ENCODE data around the gene SLC24A1.

Gene SLC24A1

DNA sequence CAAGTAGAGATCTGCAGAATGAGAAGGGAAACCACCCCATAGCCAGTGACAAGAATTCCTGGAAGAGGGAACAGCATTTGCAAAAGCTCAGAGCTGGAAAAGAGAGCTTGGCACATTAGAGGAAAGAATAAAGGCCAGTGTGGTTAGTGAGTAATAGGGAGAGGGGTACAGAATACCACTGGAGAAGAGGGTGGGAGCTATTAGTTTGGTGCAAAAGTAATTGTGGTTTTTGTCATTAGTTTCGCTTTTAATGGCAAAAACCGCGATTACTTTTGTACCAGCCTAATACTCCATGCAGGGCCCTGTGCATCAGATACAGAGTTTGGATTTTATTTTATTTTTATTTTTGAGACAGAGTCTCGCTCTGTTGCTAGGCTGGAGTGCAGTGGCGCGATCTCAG is 9.8 kb downstream of the SLC24A1 start:
- DNase-seq (ENCODE audit: low read depth) = no peak
- TF ChIP-seq, protein P1, sequence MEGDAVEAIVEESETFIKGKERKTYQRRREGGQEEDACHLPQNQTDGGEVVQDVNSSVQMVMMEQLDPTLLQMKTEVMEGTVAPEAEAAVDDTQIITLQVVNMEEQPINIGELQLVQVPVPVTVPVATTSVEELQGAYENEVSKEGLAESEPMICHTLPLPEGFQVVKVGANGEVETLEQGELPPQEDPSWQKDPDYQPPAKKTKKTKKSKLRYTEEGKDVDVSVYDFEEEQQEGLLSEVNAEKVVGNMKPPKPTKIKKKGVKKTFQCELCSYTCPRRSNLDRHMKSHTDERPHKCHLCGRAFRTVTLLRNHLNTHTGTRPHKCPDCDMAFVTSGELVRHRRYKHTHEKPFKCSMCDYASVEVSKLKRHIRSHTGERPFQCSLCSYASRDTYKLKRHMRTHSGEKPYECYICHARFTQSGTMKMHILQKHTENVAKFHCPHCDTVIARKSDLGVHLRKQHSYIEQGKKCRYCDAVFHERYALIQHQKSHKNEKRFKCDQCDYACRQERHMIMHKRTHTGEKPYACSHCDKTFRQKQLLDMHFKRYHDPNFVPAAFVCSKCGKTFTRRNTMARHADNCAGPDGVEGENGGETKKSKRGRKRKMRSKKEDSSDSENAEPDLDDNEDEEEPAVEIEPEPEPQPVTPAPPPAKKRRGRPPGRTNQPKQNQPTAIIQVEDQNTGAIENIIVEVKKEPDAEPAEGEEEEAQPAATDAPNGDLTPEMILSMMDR (conservative IDR thresholded peaks at IDR 0.05; ENCODE audit: low read depth, low read length) = no peak
- no peak overlapping the region for H3K4me3 ChIP-seq (ENCODE audit: low read depth, low read length)

DNA sequence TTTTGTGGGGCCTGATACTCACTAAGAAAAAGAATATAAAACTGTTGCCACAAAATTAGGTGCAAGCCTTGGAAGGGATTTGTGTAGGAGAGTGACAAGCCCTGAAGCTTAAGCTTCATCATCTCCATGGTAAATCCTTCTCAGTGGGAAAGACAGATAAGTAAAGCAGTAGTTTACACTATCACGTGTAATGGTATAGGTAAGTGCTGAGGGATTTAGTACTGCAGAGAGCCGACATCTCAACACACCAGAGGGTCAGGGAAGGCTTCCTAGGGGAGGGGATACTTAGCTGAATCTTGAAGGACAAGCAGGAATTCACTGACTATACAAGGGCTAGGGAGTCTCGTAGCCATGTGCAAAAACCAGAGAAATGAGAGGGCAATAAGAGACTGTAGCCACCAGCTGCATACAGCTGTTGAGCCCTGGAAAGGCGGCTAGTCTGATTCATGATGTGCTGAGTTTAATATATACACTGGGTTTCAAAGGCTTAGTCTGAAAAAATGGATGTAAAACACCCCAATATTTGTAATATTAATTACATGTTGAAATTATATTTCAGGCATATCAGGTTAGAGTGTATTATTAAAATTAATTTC is 11.1 kb downstream of the SLC24A1 start:
- no peak overlapping the region for H3K4me3 ChIP-seq (ENCODE audit: low read depth, low read length)
- no peak for DNase-seq (ENCODE audit: low read depth)
- TF ChIP-seq, protein P1 (conservative IDR thresholded peaks at IDR 0.05; ENCODE audit: low read depth, low read length) = no peak

DNA sequence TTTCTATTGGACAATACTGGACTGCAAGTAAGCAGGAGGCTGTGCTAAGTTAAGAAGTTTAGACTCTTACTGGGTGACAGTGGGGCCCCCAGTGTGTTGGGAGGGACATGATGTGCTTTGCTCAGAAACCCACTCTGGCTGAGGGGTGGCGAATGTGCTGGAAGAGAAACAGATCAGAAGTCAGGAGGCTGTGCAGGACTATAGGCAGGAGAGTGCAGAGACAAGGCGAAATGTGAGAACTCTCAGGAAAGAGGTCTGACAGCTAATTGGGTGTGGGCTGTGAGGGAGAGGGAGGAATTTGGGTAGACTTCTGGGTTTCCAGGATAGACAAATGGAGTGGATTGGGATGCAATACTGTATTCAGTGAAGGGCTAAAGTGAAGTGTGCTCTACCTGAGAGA is 12.0 kb downstream of the SLC24A1 start:
- DNase-seq (ENCODE audit: low read depth) = no peak
- TF ChIP-seq, protein P1 (conservative IDR thresholded peaks at IDR 0.05; ENCODE audit: low read depth, low read length) = no peak
- H3K4me3 ChIP-seq (ENCODE audit: low read depth, low read length) = no peak overlapping the region

DNA sequence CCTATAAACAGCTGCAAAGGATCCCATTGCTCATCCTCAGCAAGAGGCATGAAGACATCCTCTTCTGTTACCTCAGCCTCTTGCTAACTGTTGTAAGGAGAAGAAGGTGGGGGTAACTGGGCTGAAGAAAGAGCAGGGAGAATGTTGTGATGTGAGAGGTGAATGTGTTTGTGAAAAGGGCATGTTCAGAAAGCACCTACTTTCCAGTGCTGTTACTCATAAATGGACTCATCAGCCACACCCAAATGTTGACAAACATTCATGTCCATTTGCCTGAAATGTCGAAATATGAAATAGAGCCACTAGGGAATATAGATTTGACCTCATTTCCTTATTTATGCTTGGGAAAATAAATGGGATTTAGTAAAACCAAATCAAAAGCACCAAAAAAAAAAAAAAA is 12.6 kb downstream of the SLC24A1 start:
- DNase-seq (ENCODE audit: low read depth) = no peak
- TF ChIP-seq, protein P1 (conservative IDR thresholded peaks at IDR 0.05; ENCODE audit: low read depth, low read length) = no peak
- no peak overlapping the region for H3K4me3 ChIP-seq (ENCODE audit: low read depth, low read length)

DNA sequence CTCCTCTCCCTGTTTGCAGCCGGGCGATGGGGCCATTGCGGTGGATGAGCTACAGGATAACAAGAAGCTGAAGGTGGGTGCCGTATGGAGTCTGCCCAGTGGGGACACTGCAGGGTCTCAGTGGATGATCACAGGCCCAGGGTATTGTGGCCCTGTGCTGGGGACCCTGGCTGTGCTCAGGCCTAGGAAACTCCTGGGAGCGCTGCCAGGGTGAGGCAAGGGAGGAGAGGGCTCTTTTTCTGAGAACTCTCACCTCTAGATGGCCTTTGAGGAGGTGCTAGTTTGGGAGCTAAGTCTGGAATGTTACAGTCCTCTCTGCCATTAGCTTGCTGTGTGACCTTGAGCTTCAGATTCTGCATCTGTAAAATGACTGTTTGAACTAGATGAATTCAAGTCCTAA is 16.4 kb downstream of the SLC24A1 start:
- no peak overlapping the region for H3K4me3 ChIP-seq (ENCODE audit: low read depth, low read length)
- no peak for DNase-seq (ENCODE audit: low read depth)
- TF ChIP-seq, protein P1 (conservative IDR thresholded peaks at IDR 0.05; ENCODE audit: low read depth, low read length) = no peak

DNA sequence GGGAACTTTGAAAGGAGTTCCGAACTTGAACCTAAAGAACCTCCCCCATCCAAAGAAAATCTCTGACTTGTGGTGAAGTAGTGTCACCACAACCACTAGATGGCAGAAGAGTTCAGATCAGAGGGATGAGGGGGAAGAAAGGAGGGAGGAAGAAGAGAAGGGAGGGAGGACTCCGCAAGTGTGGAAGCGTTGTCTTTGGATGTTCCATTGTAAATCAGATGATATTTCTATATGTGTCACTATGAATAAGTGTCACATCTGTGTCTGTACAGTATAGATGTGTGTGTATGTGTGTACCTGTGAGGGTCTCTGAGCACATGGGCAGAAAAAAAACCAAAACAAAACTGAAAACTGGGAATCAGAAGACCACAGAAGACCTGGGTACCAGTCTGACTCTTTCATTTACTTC is 16.9 kb downstream of the SLC24A1 start:
- no peak overlapping the region for H3K4me3 ChIP-seq (ENCODE audit: low read depth, low read length)
- DNase-seq (ENCODE audit: low read depth) = peak; percentile 89
- TF ChIP-seq, protein P1 (conservative IDR thresholded peaks at IDR 0.05; ENCODE audit: low read depth, low read length) = peak; percentile 88

DNA sequence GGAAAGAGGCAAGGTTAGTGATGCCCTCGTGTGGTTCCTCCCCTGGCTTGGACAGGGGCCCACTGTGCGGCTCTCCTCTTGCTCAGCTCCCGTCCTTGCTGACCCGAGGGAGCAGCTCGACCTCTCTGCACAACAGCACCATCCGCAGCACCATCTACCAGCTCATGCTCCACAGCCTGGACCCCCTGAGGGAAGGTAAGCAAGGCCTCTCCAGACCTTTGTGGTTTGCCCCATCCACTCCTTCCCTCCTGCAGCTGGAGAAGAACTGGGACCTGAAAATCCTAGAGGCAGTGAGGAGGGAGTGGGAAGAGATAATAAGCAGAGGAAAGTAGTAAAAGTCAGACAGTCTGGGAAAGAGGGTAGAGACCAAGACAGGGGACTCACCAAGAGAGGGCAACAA is 17.8 kb downstream of the SLC24A1 start:
- DNase-seq (ENCODE audit: low read depth) = no peak
- no peak overlapping the region for H3K4me3 ChIP-seq (ENCODE audit: low read depth, low read length)
- TF ChIP-seq, protein P1 (conservative IDR thresholded peaks at IDR 0.05; ENCODE audit: low read depth, low read length) = no peak
